HepG2 (cell line): ENCODE data around the gene CSMD2. TPM values are rescaled to one million over a fixed set of nuclear protein-coding genes. Genes with fewer than 3 reads are reported as not detected.

ENCODE experiments used
- ATAC-seq: fragments of 200-7000 bp; cut with Tn5 transposase; 3 replicates; pipeline ENCODE4 v1.9.1; 2020; ENCODE audit warnings: mild to moderate bottlenecking, moderate library complexity
- BruUV-seq: library from RNA; stranded (reverse); fragments of 400-500 nt; replicated peaks from 2 replicates; lab custom pipeline; 2021; lab: Mats Ljungman, UMichigan
- CTCF ChIA-PET: fragments of 300-600 bp; formaldehyde crosslinking; extraction: SDS; loops from one replicate; lab custom pipeline; 2021; ENCODE audit warnings: low total read pairs, inconsistent platforms, low intra/inter-chr PET ratio; lab: Yijun Ruan, JAX
- POLR2A ChIA-PET: fragments of 350-600 bp; sonication (Branson Sonifier 250); formaldehyde crosslinking; loops from one replicate; lab custom pipeline; 2020; ENCODE audit warnings: antibody characterized with exemption, inconsistent platforms; lab: Yijun Ruan, JAX
- DNase-seq: peaks from one replicate; pipeline ENCODE4 v3.0.0-alpha.2; 2015; ENCODE audit warnings: low spot score
- FAIRE-seq: peaks from 3 replicates; lab custom pipeline; 2011; peaks lifted over from hg19 to GRCh38; lab: Jason Lieb, UNC
- H2AFZ ChIP-seq: one replicate; pipeline ENCODE4 v1.6.1; 2011; ENCODE audit warnings: low read length, inconsistent platforms
- H3K27ac ChIP-seq: fragments of 300-600 bp; 3 replicates; pipeline ENCODE4 v1.8.0; 2011; ENCODE audit warnings: mixed run types, mild to moderate bottlenecking, mixed read lengths, low read length, inconsistent platforms; ENCODE audit not compliant: insufficient read depth; ENCODE audit errors: extremely low read length
- H3K27me3 ChIP-seq, 2 experiments: fragments of 200-600 bp in 1 of 2; 2 replicates in 1 of 2; 3 replicates in 1 of 2; pipeline versions ENCODE4 v1.6.0 to v1.8.0; 2011; ENCODE audit warnings: low read length in 2 of 2, mild to moderate bottlenecking in 2 of 2, moderate library complexity in 2 of 2, inconsistent platforms in 1 of 2; ENCODE audit not compliant: insufficient read depth in 2 of 2, control insufficient read depth in 1 of 2
- H3K36me3 ChIP-seq, 2 experiments: fragments of 200-600 bp in 1 of 2; replicated peaks in 1 of 2; 2 replicates in 1 of 2; 3 replicates in 1 of 2; pipeline versions ENCODE4 v1.5.1 to v1.8.0; 2011; ENCODE audit warnings: low read length in 2 of 2, inconsistent platforms in 1 of 2; ENCODE audit not compliant: insufficient read depth in 2 of 2, control insufficient read depth in 1 of 2
- H3K4me1 ChIP-seq: 2 replicates; pipeline ENCODE4 v1.5.1; 2012; ENCODE audit warnings: low read length, inconsistent platforms; ENCODE audit not compliant: insufficient read depth
- H3K4me2 ChIP-seq: 2 replicates; pipeline ENCODE4 v1.6.0; 2011; ENCODE audit warnings: low read depth, low read length, inconsistent platforms
- H3K4me3 ChIP-seq, 3 experiments: fragments of 200-600 bp in 1 of 3; sonication (generic), shearing (Covaris generic) in 1 of 3; replicated peaks in 1 of 3; 2 replicates each; pipeline ENCODE4 v1.5.1; 2011 to 2016; ENCODE audit warnings: low read length in 3 of 3, inconsistent platforms in 2 of 3, low read depth in 2 of 3, mild to moderate bottlenecking in 2 of 3, control low read depth in 1 of 3, mixed read lengths in 1 of 3; ENCODE audit not compliant: insufficient read depth in 1 of 3
- H3K79me2 ChIP-seq: one replicate; pipeline ENCODE4 v1.6.1; 2011; ENCODE audit warnings: low read length, inconsistent platforms; ENCODE audit not compliant: insufficient read depth
- H3K9ac ChIP-seq: 2 replicates; pipeline ENCODE4 v1.6.0; 2011; ENCODE audit warnings: mild to moderate bottlenecking, low read depth, low read length, inconsistent platforms; ENCODE audit not compliant: insufficient read depth
- H3K9me3 ChIP-seq: 2 replicates; pipeline ENCODE4 v1.5.1; 2012; ENCODE audit warnings: mild to moderate bottlenecking, low read length
- H4K20me1 ChIP-seq: 2 replicates; pipeline ENCODE4 v1.6.0; 2011; ENCODE audit warnings: inconsistent platforms, mild to moderate bottlenecking, low read length, moderate library complexity; ENCODE audit not compliant: insufficient read depth
- ARNTL ChIP-seq: sonication (generic); formaldehyde crosslinking; IDR thresholded peaks from 2 replicates; pipeline ENCODE4 v1.4.0; 2020; ENCODE audit warnings: mild to moderate bottlenecking, missing genetic modification reagents
- ATF6 ChIP-seq: sonication (generic); formaldehyde crosslinking; conservative IDR thresholded peaks from 2 replicates; pipeline ENCODE4 v1.4.0; 2020; ENCODE audit warnings: missing genetic modification reagents
- RAD51 ChIP-seq: fragments of 450-650 bp; IDR thresholded peaks from 2 replicates; pipeline ENCODE4 v1.6.1; 2016; ENCODE audit warnings: borderline replicate concordance
- SNAPC4 ChIP-seq: sonication (generic); formaldehyde crosslinking; IDR thresholded peaks from 2 replicates; pipeline ENCODE4 v1.4.0; 2020; ENCODE audit warnings: mild to moderate bottlenecking, missing genetic modification reagents
- ZBTB46 ChIP-seq: sonication (generic); formaldehyde crosslinking; IDR thresholded peaks from 2 replicates; pipeline ENCODE4 v1.4.0; 2020; ENCODE audit warnings: mild to moderate bottlenecking, missing genetic modification reagents, borderline replicate concordance
- ZNF598 ChIP-seq: sonication (generic); formaldehyde crosslinking; IDR thresholded peaks from 2 replicates; pipeline ENCODE4 v1.5.1; 2020; ENCODE audit warnings: mild to moderate bottlenecking, missing genetic modification reagents, borderline replicate concordance
- ZNF790 ChIP-seq: sonication (generic); formaldehyde crosslinking; IDR thresholded peaks from 2 replicates; pipeline ENCODE4 v1.8.0; 2022; ENCODE audit warnings: missing genetic modification reagents, mild to moderate bottlenecking, borderline replicate concordance
- ZNF800 ChIP-seq: sonication (generic); formaldehyde crosslinking; IDR thresholded peaks from 2 replicates; pipeline ENCODE4 v1.4.0; 2020; ENCODE audit warnings: missing genetic modification reagents
- ZUFSP ChIP-seq: sonication (generic); formaldehyde crosslinking; IDR thresholded peaks from 2 replicates; pipeline ENCODE4 v1.9.0; 2021; ENCODE audit warnings: missing genetic modification reagents, mild to moderate bottlenecking, borderline replicate concordance
- ZZZ3 ChIP-seq: sonication (generic); formaldehyde crosslinking; IDR thresholded peaks from 2 replicates; pipeline ENCODE4 v1.4.0; 2020; ENCODE audit warnings: missing genetic modification reagents, mild to moderate bottlenecking, borderline replicate concordance
- WGBS: methylation state at CpG from one replicate; pipeline ENCODE4 v1.1.6; 2017; ENCODE audit warnings: low lambda C conversion rate; 5-methylcytosine and 5-hydroxymethylcytosine counted together
- in situ Hi-C: cut with HindIII; loops from 2 replicates; pipeline ENCODE4 v1.10.0; 2017; ENCODE audit warnings: low pct_unique_long_range_greater_than_20kb; ENCODE audit not compliant: extremely low pct_ligation_motif_present
- intact Hi-C: fragments of 100-400 bp; cut with micrococcal nuclease; formaldehyde crosslinking; loops from one replicate; pipeline ENCODE4 v1.10.0; 2022; ENCODE audit not compliant: unreplicated experiment
- polyA plus RNA-seq, 8 experiments: library from polyadenylated mRNA; depleted of rRNA in 3 of 8; stranded (reverse) in 7 of 8; unstranded in 1 of 8; fragments of >200 nt; fragmentation: Illumina TruSeq in 4 of 8; extraction: Trizol in 4 of 8; gene quantifications; 2 replicates each; pipeline versions ENCODE4 v1.2.1 to v1.2.3, GENCODE V29; 2011 to 2016; ENCODE audit warnings: low read depth in 4 of 8, missing spikeins in 1 of 8, mixed read lengths in 1 of 8; ENCODE audit not compliant: insufficient read depth in 1 of 8
- total RNA-seq, 5 experiments: library from RNA; depleted of rRNA; stranded (reverse); fragments of >200 nt; fragmentation: Illumina TruSeq; extraction: Trizol; gene quantifications; 2 replicates each; pipeline ENCODE4 v1.2.3, GENCODE V29; 2016; ENCODE audit warnings: low read depth in 1 of 5

CSMD2 gene
- total and polyA plus RNA-seq, 2 of the 13 experiments (the other 11 are each of a cell fraction or from before 2014, with no cell fraction given) = not detected

GRCh38 chr1:33828059-33828458, 337.0 kb downstream of the CSMD2 start (continued):
- no peak for TF ChIP-seq ZBTB46
- no peak for TF ChIP-seq SNAPC4 (CRISPR knock-in tag)

- Histone ChIP-seq H3K9ac (no peak overlapping the region), H3K4me3 (no peak overlapping the region), H3K79me2 (no peaks in the 10 kb centered on the region), H3K4me1 (no peaks in the 10 kb centered on the region), H4K20me1 (no peaks in the 10 kb centered on the region), H3K27me3 (peaks cover 0 to 3% of the 10 kb centered on the region in 2 experiments; a peak in 1 of 5 replicates), H3K9me3 (no peaks in the 10 kb centered on the region), H2AFZ (no peak overlapping the region), H3K27ac (no peak overlapping the region), H3K36me3 (no peaks in the 10 kb centered on the region), H3K4me2 (no peak overlapping the region)
- ChIA-PET POLR2A (no interaction called here), CTCF (no interaction called here)
- no peak for ATAC-seq
- no peak for FAIRE-seq
- intact Hi-C loops = no loop called here
- in situ Hi-C loops = no loop called here
- no TSS peak for BruUV-seq
- no peak for DNase-seq
- WGBS = 0% methylated on average over 5 of the region's 5 CpGs
- TF ChIP-seq RAD51 (no peak), ZNF800 (CRISPR knock-in tag) (no peak), ATF6 (CRISPR knock-in tag) (no peak), ZZZ3 (CRISPR knock-in tag) (no peak), ARNTL (CRISPR knock-in tag) (no peak), ZUFSP (CRISPR knock-in tag) (no peak), ZNF598 (CRISPR knock-in tag) (no peak), ZNF790 (CRISPR knock-in tag) (no peak)
Observed at GRCh38 chr1:33826711-33827110, 338.3 kb downstream of the CSMD2 start.
